ENCODE results near the gene TUB. TPM values are rescaled to one million over a fixed set of nuclear protein-coding genes. Genes with fewer than 3 reads are reported as not detected.

The TUB gene
- total and polyA plus RNA-seq, 2 experiments from 2014 or later, result 3.3 to 12.3 TPM

DNA sequence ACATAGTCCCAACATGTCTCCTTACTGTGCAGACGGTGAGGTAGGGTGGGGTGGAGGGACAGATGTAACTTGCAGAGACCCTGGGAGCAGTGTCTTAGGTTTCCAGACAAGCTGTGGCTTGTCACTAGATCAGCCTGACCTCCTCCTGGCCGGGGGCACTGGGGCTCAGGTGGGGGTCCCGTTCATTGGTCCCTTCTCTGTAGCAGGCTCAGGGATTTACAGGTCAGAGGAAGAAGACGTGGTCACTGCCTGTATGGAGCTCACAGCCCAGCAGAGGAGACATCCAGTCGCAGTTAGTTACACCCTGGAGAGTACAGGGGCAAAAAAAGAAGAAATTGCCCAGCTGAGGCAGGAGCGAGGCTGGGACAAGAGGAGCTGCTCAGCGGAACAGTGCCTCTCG is 22.0 kb upstream of the TUB start:
- no peaks in the 10 kb centered on the region for H3K79me2 ChIP-seq (ENCODE audit: insufficient read depth)

DNA sequence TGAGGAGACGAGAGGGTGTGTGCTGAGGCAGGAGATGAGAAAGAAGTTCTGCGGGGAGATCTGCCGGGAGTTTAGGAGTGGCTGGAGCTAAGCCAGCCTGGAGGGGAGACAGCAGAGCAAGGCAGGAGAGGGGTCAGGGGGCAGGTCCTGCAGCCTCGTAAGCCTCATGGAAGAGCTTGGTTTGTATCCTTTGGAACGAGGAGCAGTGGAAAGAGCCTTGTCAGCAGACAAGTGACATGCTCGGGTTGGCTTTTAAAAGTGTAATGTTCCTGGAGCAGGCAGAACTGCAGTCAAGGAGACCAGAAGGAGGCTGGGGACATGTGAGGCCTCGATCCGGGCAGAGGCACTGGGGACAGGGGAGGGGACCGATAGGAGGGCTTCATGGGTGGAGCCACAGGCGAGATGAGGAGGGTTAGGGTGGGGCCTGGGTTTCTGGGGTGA is 21.4 kb upstream of the TUB start:
- Histone ChIP-seq H3K4me2 (ENCODE audit: unreplicated experiment) (no peak overlapping the region), H3K27ac (no peak overlapping the region), H3K9me3 (ENCODE audit: low read depth) (no peaks in the 10 kb centered on the region), H3F3A (ENCODE audit: insufficient read depth) (peaks cover 20% of the 10 kb centered on the region), H4K20me1 (ENCODE audit: insufficient read depth) (no peaks in the 10 kb centered on the region), H3K9me2 (ENCODE audit: insufficient read depth) (no peaks in the 10 kb centered on the region), H3K4me3 (no peak overlapping the region), H3K27me3 (replicated peaks; ENCODE audit: insufficient read depth) (no peaks in the 10 kb centered on the region), H3K9ac (no peak overlapping the region), H3K4me1 (ENCODE audit: insufficient read depth) (peaks cover 35% of the 10 kb centered on the region), H2AFZ (no peak overlapping the region), H3K36me3 (ENCODE audit: low read depth) (no peaks in the 10 kb centered on the region), H3K79me2 (ENCODE audit: insufficient read depth) (no peaks in the 10 kb centered on the region)
- DNase-seq, result no peak
- 47% methylated on average over 10 of the region's 10 CpGs for WGBS, 2 experiments (ENCODE audit: low coverage in 1 of 2, low lambda C conversion rate in 2 of 2, missing lambda C conversion rate in 2 of 2)
- TF ChIP-seq EZH2 (IDR thresholded peaks at IDR 0.05; ENCODE audit: insufficient read depth, poor library complexity, severe bottlenecking), result no peak
- no peak for TF ChIP-seq EZH2phosphoT487 (IDR thresholded peaks at IDR 0.05; ENCODE audit: insufficient read depth, low read depth)
- in situ Hi-C loops (cut with MboI), result no loop called here

More for the DNA sequence above, 22.0 kb upstream of the TUB start:
- no peak overlapping the region for H3K27ac ChIP-seq
- no peaks in the 10 kb centered on the region for H3K9me3 ChIP-seq (ENCODE audit: low read depth)
- TF ChIP-seq EZH2 (IDR thresholded peaks at IDR 0.05; ENCODE audit: insufficient read depth, poor library complexity, severe bottlenecking) (no peak), EZH2phosphoT487 (IDR thresholded peaks at IDR 0.05; ENCODE audit: insufficient read depth, low read depth) (no peak)
- no peak for DNase-seq
- no peaks in the 10 kb centered on the region for H3K27me3 ChIP-seq (replicated peaks; ENCODE audit: insufficient read depth)
- H3K9me2 ChIP-seq (ENCODE audit: insufficient read depth), result no peaks in the 10 kb centered on the region
- no peaks in the 10 kb centered on the region for H3K36me3 ChIP-seq (ENCODE audit: low read depth)
- H2AFZ ChIP-seq, result no peak overlapping the region
- 86 to 92% methylated on average over 8 of the region's 8 CpGs for WGBS, 2 experiments (ENCODE audit: low coverage in 1 of 2, low lambda C conversion rate in 2 of 2, missing lambda C conversion rate in 2 of 2)
- no peak overlapping the region for H3K4me3 ChIP-seq
- in situ Hi-C loops (cut with MboI), result no loop called here
- H3F3A ChIP-seq (ENCODE audit: insufficient read depth), result peaks cover 20% of the 10 kb centered on the region
- peaks cover 35% of the 10 kb centered on the region for H3K4me1 ChIP-seq (ENCODE audit: insufficient read depth)
- H3K9ac ChIP-seq, result no peak overlapping the region
- H3K4me2 ChIP-seq (ENCODE audit: unreplicated experiment), result no peak overlapping the region
- no peaks in the 10 kb centered on the region for H4K20me1 ChIP-seq (ENCODE audit: insufficient read depth)

DNA sequence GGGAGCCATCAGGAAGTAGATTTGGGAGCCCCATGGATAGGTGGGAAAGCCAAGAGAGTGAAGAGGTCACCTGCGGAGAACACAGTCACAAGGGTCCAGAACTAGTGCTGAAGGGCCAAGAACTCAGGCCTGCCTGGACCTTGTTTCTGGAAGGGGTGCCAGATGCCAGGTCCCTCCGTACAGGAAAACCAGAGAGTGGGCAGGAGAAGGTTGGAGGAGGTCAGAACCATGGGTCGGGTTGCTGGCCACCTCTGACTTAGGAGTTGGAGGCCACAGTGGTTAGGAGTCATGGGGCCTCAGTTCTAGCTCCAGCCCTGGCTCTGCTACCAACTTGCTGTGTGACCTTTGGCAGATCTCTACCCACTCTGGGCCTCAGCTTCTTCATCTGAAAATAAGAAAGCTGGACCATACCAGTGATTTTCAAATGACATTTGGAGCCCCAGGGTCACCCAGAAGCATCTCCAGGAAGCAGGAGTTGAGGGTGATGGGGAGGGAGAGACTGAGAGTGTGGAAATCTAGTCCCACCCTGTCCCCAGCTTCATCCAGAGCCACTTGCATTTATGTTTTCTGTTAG is 20.8 kb upstream of the TUB start:
- DNase-seq, result no peak
- H3K27ac ChIP-seq, result peak overlapping the region; percentile 95
- H3K4me1 ChIP-seq (ENCODE audit: insufficient read depth), result peaks cover 35% of the 10 kb centered on the region
- H3K9me2 ChIP-seq (ENCODE audit: insufficient read depth), result no peaks in the 10 kb centered on the region
- H4K20me1 ChIP-seq (ENCODE audit: insufficient read depth), result no peaks in the 10 kb centered on the region
- no peaks in the 10 kb centered on the region for H3K36me3 ChIP-seq (ENCODE audit: low read depth)
- WGBS, 2 experiments (ENCODE audit: low coverage in 1 of 2, low lambda C conversion rate in 2 of 2, missing lambda C conversion rate in 2 of 2), result 54 to 55% methylated on average over 3 of the region's 3 CpGs
- H3K4me2 ChIP-seq (ENCODE audit: unreplicated experiment), result peak overlapping the region; percentile 55
- H3F3A ChIP-seq (ENCODE audit: insufficient read depth), result peaks cover 20% of the 10 kb centered on the region
- H3K9ac ChIP-seq, result peak overlapping the region; percentile 80
- H3K4me3 ChIP-seq, result no peak overlapping the region
- no peaks in the 10 kb centered on the region for H3K9me3 ChIP-seq (ENCODE audit: low read depth)
- in situ Hi-C loops (cut with MboI), result no loop called here
- no peaks in the 10 kb centered on the region for H3K27me3 ChIP-seq (replicated peaks; ENCODE audit: insufficient read depth)
- peak overlapping the region; percentile 71 for H2AFZ ChIP-seq
- H3K79me2 ChIP-seq (ENCODE audit: insufficient read depth), result no peaks in the 10 kb centered on the region
- no peak for TF ChIP-seq EZH2 (IDR thresholded peaks at IDR 0.05; ENCODE audit: insufficient read depth, poor library complexity, severe bottlenecking)
- no peak for TF ChIP-seq EZH2phosphoT487 (IDR thresholded peaks at IDR 0.05; ENCODE audit: insufficient read depth, low read depth)

DNA sequence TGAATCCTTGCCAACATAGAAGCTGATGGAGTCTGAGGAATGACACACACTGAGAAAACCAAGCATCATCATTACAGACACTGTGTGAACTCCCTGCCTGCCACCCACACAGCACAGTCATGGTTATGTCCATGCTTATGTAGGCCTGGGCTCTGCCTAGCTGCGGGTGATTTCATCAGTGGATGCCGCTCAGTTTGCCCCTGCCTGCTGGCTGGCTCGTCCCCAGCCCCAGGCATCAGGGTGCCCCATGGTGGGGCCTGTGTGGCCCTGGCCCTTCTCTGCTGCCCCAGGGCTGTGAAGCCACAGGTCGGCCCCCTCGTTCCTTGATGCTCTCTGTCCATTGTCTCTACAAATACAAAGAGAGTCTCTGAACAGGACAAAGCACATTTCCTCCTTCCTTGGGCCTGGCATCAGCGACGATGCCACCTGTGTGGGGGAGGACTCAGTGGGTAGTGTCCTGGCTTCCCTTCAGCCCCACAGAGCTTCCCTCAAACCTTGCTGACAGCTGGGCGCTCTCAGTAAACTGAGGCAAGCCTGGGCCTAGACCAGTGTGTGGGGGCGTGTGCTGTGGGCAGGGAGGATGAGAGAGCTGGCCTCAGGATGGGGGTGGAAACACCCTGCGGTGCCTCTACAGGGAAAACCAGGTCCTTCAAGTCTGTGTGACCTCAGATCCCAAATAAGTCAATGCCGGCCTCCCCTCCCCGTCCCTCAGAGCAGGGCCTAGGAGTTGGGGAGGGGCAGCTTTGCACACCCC is 20.0 kb upstream of the TUB start:
- 53 to 56% methylated on average over 12 of the region's 12 CpGs for WGBS, 2 experiments (ENCODE audit: low coverage in 1 of 2, low lambda C conversion rate in 2 of 2, missing lambda C conversion rate in 2 of 2)
- no peak overlapping the region for H3K4me3 ChIP-seq
- peak overlapping the region; percentile 80 for H3K9ac ChIP-seq
- TF ChIP-seq EZH2 (IDR thresholded peaks at IDR 0.05; ENCODE audit: insufficient read depth, poor library complexity, severe bottlenecking) (no peak), EZH2phosphoT487 (IDR thresholded peaks at IDR 0.05; ENCODE audit: insufficient read depth, low read depth) (no peak)
- peak; percentile 98 for DNase-seq
- H4K20me1 ChIP-seq (ENCODE audit: insufficient read depth), result no peaks in the 10 kb centered on the region
- H3F3A ChIP-seq (ENCODE audit: insufficient read depth), result peaks cover 20% of the 10 kb centered on the region
- in situ Hi-C loops (cut with MboI), result no loop called here
- H3K27ac ChIP-seq, result peak overlapping the region; percentile 95
- peak overlapping the region; percentile 55 for H3K4me2 ChIP-seq (ENCODE audit: unreplicated experiment)
- no peaks in the 10 kb centered on the region for H3K9me3 ChIP-seq (ENCODE audit: low read depth)
- no peaks in the 10 kb centered on the region for H3K36me3 ChIP-seq (ENCODE audit: low read depth)
- H3K79me2 ChIP-seq (ENCODE audit: insufficient read depth), result no peaks in the 10 kb centered on the region
- no peaks in the 10 kb centered on the region for H3K9me2 ChIP-seq (ENCODE audit: insufficient read depth)
- peak overlapping the region; percentile 71 for H2AFZ ChIP-seq
- H3K27me3 ChIP-seq (replicated peaks; ENCODE audit: insufficient read depth), result no peaks in the 10 kb centered on the region
- peaks cover 35% of the 10 kb centered on the region for H3K4me1 ChIP-seq (ENCODE audit: insufficient read depth)
